ENCODE data around the gene CLCN2.

DNA sequence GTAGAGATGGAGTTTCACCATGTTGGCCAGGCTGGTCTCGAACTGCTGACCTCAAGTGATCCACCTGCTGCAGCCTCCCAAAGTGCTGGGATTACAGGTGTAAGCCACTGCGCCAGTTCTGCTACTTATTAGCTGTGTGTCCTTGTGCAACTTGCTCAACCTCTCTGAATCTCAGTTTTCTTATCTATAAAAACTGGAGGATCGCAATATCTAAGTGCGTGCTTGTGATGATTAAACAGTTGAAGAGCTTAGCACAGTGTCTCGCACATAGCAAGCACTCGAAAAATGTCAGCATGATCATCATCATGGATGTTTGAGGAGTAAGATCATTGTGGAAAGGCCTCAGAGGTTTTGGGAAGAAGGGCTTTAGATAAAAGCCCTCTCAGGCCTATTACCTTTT, 10.8 kb downstream of the CLCN2 start:
- TF ChIP-seq, protein P1, sequence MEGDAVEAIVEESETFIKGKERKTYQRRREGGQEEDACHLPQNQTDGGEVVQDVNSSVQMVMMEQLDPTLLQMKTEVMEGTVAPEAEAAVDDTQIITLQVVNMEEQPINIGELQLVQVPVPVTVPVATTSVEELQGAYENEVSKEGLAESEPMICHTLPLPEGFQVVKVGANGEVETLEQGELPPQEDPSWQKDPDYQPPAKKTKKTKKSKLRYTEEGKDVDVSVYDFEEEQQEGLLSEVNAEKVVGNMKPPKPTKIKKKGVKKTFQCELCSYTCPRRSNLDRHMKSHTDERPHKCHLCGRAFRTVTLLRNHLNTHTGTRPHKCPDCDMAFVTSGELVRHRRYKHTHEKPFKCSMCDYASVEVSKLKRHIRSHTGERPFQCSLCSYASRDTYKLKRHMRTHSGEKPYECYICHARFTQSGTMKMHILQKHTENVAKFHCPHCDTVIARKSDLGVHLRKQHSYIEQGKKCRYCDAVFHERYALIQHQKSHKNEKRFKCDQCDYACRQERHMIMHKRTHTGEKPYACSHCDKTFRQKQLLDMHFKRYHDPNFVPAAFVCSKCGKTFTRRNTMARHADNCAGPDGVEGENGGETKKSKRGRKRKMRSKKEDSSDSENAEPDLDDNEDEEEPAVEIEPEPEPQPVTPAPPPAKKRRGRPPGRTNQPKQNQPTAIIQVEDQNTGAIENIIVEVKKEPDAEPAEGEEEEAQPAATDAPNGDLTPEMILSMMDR (IDR thresholded peaks at IDR 0.05; ENCODE audit: insufficient read depth, low read length) = no peak
- TF ChIP-seq, protein P2, sequence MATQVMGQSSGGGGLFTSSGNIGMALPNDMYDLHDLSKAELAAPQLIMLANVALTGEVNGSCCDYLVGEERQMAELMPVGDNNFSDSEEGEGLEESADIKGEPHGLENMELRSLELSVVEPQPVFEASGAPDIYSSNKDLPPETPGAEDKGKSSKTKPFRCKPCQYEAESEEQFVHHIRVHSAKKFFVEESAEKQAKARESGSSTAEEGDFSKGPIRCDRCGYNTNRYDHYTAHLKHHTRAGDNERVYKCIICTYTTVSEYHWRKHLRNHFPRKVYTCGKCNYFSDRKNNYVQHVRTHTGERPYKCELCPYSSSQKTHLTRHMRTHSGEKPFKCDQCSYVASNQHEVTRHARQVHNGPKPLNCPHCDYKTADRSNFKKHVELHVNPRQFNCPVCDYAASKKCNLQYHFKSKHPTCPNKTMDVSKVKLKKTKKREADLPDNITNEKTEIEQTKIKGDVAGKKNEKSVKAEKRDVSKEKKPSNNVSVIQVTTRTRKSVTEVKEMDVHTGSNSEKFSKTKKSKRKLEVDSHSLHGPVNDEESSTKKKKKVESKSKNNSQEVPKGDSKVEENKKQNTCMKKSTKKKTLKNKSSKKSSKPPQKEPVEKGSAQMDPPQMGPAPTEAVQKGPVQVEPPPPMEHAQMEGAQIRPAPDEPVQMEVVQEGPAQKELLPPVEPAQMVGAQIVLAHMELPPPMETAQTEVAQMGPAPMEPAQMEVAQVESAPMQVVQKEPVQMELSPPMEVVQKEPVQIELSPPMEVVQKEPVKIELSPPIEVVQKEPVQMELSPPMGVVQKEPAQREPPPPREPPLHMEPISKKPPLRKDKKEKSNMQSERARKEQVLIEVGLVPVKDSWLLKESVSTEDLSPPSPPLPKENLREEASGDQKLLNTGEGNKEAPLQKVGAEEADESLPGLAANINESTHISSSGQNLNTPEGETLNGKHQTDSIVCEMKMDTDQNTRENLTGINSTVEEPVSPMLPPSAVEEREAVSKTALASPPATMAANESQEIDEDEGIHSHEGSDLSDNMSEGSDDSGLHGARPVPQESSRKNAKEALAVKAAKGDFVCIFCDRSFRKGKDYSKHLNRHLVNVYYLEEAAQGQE (IDR thresholded peaks at IDR 0.05; ENCODE audit: insufficient replicate concordance, low read depth) = no peak
- no peak for TF ChIP-seq POLR2AphosphoS5 (IDR thresholded peaks at IDR 0.05; ENCODE audit: low read depth)
